ENCODE measurements around the gene PRR7. TPM values are rescaled to one million over a fixed set of nuclear protein-coding genes. Genes with fewer than 3 reads are reported as not detected.
"Not testable (repeated sequence)": the region's sequence is repeated elsewhere in the genome, so short reads cannot be mapped to it uniquely, and the experiment has no call there.

Gene PRR7
- total and polyA plus RNA-seq, 2 experiments from 2014 or later: 27.1 to 29.0 TPM

DNA sequence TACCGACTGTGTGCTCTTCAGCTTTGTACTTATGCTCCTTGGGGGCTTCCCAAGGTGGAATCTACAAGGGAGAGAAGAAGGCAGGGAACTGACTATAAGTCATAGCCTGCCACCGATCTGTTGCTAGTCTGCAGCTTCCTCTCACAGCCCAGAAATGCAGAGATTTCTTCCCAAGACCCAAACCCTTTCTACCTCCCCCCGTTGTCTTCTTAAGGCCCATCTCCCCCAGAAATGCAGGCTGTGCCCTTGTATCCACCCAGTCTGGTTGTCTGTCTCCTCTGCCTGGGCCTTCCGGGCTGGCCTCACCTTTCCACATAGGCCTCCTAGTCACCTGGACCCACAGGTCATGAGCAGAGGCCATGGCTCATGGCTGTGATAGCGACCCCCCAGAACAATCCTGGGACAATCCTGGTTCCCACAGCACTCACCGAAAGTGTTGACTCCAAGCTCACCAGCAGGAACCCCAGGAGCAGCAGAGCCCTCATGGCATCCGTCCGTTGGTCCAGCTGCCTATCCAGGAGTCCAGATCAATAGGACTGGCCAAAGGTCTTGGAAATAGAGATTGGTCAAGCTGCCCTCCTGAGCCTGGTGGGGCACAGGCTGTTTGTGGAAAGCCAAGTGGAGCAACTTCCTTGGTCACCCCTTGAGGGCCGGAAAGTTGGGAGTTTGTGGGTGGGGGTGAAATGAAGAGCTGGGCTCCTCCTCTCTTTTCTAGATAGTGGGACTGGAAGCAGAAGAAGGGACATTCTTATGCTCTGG is 37.4 kb upstream of the PRR7 start, which contains the start of gene F12:
F12 (minus strand) TSS at position 522 of the 759 bp plus-strand sequence; CDS start at position 485, 37 bp downstream.
- H3K36me3 ChIP-seq: no peaks in the 10 kb centered on the region
- H3K4me1 ChIP-seq (ENCODE audit: low read depth): no peaks in the 10 kb centered on the region
- H3K27me3 ChIP-seq: peaks cover 50% of the 10 kb centered on the region
- TF ChIP-seq, protein P1, sequence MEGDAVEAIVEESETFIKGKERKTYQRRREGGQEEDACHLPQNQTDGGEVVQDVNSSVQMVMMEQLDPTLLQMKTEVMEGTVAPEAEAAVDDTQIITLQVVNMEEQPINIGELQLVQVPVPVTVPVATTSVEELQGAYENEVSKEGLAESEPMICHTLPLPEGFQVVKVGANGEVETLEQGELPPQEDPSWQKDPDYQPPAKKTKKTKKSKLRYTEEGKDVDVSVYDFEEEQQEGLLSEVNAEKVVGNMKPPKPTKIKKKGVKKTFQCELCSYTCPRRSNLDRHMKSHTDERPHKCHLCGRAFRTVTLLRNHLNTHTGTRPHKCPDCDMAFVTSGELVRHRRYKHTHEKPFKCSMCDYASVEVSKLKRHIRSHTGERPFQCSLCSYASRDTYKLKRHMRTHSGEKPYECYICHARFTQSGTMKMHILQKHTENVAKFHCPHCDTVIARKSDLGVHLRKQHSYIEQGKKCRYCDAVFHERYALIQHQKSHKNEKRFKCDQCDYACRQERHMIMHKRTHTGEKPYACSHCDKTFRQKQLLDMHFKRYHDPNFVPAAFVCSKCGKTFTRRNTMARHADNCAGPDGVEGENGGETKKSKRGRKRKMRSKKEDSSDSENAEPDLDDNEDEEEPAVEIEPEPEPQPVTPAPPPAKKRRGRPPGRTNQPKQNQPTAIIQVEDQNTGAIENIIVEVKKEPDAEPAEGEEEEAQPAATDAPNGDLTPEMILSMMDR (IDR thresholded peaks at IDR 0.05; ENCODE audit: low read depth, low read length): no peak
- no peaks in the 10 kb centered on the region for H3K9me3 ChIP-seq (ENCODE audit: low read depth)
- no peak within 1 kb of the TSS for H3K4me3 ChIP-seq
- no peak within 1 kb of the TSS for H3K27ac ChIP-seq
- no peak for DNase-seq (ENCODE audit: low read depth in 1 of 2, low spot score in 1 of 2)

DNA sequence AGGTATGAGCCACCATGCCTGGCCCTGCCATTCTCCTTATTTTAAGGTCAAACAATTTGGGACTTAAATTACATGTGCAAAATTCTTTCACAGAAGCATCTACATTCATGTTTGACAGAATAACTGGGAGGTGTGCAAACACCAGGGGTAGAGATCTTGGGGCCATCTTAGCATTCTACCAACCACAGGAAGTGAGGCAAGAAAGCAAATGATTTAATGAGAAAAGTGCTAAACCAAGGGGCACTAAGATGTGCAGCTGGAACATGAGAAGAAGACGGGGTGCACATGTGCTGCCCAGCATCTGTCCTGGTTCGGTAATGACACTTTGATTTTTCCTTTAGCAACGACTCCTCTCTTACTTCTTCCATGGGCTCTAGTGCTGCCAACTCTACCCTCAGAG is 36.0 kb upstream of the PRR7 start:
- H3K4me3 ChIP-seq: no peak overlapping the region
- no peaks in the 10 kb centered on the region for H3K36me3 ChIP-seq
- H3K4me1 ChIP-seq (ENCODE audit: low read depth): no peaks in the 10 kb centered on the region
- no peak overlapping the region for H3K27ac ChIP-seq
- H3K9me3 ChIP-seq (ENCODE audit: low read depth): no peaks in the 10 kb centered on the region
- no peak for DNase-seq (ENCODE audit: low read depth in 1 of 2, low spot score in 1 of 2)
- H3K27me3 ChIP-seq: peaks cover 37% of the 10 kb centered on the region
- TF ChIP-seq, protein P1 (IDR thresholded peaks at IDR 0.05; ENCODE audit: low read depth, low read length): no peak

DNA sequence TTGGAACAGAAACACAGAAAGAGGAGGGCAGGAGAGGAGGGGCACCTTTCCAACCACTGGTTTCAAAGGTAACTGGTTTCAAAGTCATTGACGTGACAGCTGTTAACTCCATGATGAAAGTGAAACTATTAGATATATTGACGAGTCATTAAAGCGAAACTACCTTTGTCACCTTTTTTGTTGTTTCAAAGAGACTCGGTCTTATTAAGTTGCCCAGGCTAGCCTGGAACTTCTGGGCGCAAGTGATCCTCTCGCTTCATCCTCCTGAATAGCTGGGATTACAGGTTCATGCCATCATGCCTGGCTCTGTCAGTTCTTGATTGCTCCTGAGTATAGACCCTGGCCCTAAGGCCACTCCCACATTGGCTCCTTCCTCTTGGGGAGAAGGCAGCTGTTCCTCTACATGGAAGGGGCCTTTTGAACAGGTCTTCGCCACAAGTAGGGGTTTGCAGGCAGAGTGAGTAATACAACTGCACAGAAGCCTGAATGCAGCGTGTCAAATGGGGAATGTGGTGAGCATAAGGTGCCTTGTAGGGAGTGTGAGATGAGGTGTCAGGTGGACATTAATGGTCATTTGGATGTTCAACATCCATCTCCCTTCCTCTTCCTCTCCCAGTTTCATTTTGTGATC is 33.9 kb upstream of the PRR7 start:
- no peaks in the 10 kb centered on the region for H3K9me3 ChIP-seq (ENCODE audit: low read depth)
- TF ChIP-seq, protein P1 (IDR thresholded peaks at IDR 0.05; ENCODE audit: low read depth, low read length): no peak
- no peaks in the 10 kb centered on the region for H3K36me3 ChIP-seq
- H3K27me3 ChIP-seq: peaks cover 17% of the 10 kb centered on the region
- H3K4me3 ChIP-seq: no peak overlapping the region
- H3K27ac ChIP-seq: no peak overlapping the region
- no peaks in the 10 kb centered on the region for H3K4me1 ChIP-seq (ENCODE audit: low read depth)
- no peak for DNase-seq (ENCODE audit: low read depth in 1 of 2, low spot score in 1 of 2)

DNA sequence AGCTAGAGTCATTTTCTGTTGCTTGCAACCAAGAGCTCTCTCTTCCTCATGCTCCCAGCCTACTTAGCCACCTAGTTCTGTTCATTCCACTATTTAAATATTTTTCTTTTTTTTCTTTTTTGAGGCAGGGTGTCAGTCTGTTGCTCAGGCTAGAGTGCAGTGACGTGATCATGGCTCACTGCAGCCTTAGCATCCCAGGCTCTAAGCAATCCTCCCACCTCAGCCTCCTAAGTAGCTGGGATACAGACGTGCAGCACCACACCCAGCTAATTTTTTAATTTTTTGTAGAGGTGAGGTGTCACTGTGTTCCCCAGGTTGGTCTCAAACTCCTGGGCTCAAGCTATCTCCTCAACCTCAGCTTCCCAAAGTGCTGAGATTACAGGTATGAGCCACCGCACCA is 32.1 kb upstream of the PRR7 start:
- Histone ChIP-seq H3K4me3 (no peak overlapping the region), H3K4me1 (ENCODE audit: low read depth) (no peaks in the 10 kb centered on the region), H3K9me3 (ENCODE audit: low read depth) (no peaks in the 10 kb centered on the region), H3K27me3 (peaks cover 1% of the 10 kb centered on the region), H3K36me3 (no peaks in the 10 kb centered on the region), H3K27ac (no peak overlapping the region)
- TF ChIP-seq, protein P1 (IDR thresholded peaks at IDR 0.05; ENCODE audit: low read depth, low read length): no peak
- no peak for DNase-seq (ENCODE audit: low read depth in 1 of 2, low spot score in 1 of 2)

DNA sequence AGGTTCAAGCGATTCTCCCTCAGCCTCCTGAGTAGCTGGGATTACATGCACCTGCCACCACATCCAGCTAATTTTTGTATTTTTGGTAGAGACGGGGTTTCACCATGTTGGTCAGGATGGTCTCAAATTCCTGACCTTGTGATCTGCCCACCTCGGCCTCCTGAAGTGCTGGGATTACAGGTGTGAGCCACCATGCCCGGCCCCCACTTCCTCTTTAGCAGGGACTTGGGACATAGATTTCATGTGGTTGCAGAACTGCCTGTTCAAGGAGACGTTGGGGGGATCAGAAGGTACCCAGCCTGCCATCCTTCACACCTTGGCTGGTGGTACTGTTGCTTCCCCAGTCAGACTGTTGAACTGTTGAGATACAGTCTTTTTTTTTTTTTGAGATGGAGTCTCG is 29.5 kb upstream of the PRR7 start:
- not testable (repeated sequence) for H3K27ac ChIP-seq; H3K9me3 ChIP-seq (ENCODE audit: low read depth); H3K27me3 ChIP-seq; H3K4me3 ChIP-seq; H3K36me3 ChIP-seq; H3K4me1 ChIP-seq (ENCODE audit: low read depth); DNase-seq (ENCODE audit: low read depth in 1 of 2, low spot score in 1 of 2)

DNA sequence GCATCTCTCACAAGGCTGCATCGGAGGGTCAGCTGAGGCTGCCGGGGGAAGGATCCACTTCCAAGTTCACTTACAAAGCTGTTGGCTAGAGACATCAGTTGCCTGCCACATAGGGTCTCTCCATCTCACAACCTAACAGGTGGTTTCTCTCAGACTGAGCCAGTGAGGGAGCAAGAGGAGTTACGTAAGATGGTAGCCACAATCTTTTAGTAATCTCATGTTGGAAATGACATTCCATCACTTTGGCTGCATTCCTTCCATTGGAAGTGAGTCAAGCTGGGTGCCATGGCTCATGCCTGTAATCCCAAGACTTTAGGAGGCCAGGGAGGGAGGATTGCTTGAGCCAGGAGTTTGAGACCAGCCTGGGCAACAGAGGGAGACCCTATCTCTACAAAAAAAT is 27.6 kb upstream of the PRR7 start:
- Histone ChIP-seq H3K9me3 (ENCODE audit: low read depth) (no peaks in the 10 kb centered on the region), H3K4me1 (ENCODE audit: low read depth) (no peaks in the 10 kb centered on the region), H3K27ac (no peak overlapping the region), H3K27me3 (no peaks in the 10 kb centered on the region), H3K36me3 (no peaks in the 10 kb centered on the region), H3K4me3 (no peak overlapping the region)
- DNase-seq (ENCODE audit: low read depth in 1 of 2, low spot score in 1 of 2): peak in 1 of 2 donors; percentile 88
- TF ChIP-seq, protein P1 (IDR thresholded peaks at IDR 0.05; ENCODE audit: low read depth, low read length): no peak

DNA sequence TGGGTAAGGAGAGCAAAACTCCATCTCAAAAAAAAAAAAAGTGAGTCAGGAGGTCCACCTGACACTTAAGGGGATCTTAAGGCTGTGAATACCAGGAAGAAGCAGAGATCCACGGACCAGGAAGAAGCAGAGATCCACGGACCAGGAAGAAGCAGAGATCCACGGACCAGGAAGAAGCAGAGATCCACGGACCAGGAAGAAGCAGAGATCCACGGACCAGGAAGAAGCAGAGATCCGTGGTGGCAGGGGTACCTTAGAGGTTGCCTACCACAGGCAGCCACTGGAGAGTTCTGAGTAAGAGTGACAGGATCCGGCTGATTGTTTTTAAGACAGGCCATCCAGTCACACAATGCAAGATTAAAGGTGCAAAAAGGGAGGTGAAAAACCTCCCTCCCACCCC is 26.1 kb upstream of the PRR7 start:
- DNase-seq (ENCODE audit: low read depth in 1 of 2, low spot score in 1 of 2); H3K36me3 ChIP-seq; H3K27me3 ChIP-seq; H3K27ac ChIP-seq; H3K9me3 ChIP-seq (ENCODE audit: low read depth); H3K4me3 ChIP-seq; H3K4me1 ChIP-seq (ENCODE audit: low read depth): not testable (repeated sequence)

Data from cardiac muscle cell (in vitro differentiated cells and primary cell).